Measurements from ENCODE around the gene STN1.

Gene STN1, protein sequence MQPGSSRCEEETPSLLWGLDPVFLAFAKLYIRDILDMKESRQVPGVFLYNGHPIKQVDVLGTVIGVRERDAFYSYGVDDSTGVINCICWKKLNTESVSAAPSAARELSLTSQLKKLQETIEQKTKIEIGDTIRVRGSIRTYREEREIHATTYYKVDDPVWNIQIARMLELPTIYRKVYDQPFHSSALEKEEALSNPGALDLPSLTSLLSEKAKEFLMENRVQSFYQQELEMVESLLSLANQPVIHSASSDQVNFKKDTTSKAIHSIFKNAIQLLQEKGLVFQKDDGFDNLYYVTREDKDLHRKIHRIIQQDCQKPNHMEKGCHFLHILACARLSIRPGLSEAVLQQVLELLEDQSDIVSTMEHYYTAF

DNA sequence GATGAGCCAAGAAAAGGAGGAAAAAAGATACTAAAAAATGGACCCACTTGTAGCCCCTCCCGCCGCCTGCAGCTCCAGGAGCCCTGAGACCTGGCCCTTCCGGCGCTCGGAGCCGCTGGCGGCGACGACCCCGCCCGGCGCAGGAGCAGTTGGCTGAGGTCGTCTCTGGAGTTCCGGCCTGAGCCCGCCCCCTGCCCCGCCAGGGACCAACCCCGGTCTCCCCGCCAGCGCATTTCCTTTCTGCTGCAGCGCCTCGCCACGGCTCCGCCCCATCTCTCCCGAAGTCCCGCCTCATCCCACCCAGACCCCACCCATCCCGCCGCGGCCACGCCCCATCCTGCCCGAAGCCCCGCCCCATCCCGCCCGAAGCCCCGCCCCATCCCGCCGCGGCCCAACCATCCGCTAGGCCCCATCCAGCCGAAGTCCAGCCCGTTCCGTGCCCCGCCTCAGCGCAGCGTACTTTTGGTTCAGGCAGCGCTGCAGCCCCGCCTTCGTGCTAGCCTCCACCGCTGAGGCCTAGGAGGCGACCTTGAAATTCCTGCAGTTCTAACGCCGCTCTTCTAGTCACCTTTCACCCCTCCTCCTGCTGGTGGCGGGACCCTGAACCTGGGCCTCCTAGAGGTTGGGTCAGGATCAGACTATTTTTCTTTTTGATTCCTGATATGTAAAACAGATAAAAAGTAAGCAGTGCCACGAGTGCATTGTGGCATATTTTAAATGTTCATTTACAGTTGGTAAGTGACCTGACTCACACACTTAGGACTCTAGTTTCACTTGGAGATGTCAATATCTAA, at the start of gene STN1:
TSS of gene STN1 (minus strand) at position 132 of the 794 bp plus-strand sequence. CDS start 590 bp downstream, outside the sequence.
- TF ChIP-seq, protein P1, sequence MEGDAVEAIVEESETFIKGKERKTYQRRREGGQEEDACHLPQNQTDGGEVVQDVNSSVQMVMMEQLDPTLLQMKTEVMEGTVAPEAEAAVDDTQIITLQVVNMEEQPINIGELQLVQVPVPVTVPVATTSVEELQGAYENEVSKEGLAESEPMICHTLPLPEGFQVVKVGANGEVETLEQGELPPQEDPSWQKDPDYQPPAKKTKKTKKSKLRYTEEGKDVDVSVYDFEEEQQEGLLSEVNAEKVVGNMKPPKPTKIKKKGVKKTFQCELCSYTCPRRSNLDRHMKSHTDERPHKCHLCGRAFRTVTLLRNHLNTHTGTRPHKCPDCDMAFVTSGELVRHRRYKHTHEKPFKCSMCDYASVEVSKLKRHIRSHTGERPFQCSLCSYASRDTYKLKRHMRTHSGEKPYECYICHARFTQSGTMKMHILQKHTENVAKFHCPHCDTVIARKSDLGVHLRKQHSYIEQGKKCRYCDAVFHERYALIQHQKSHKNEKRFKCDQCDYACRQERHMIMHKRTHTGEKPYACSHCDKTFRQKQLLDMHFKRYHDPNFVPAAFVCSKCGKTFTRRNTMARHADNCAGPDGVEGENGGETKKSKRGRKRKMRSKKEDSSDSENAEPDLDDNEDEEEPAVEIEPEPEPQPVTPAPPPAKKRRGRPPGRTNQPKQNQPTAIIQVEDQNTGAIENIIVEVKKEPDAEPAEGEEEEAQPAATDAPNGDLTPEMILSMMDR (IDR thresholded peaks at IDR 0.05) = no peak

DNA sequence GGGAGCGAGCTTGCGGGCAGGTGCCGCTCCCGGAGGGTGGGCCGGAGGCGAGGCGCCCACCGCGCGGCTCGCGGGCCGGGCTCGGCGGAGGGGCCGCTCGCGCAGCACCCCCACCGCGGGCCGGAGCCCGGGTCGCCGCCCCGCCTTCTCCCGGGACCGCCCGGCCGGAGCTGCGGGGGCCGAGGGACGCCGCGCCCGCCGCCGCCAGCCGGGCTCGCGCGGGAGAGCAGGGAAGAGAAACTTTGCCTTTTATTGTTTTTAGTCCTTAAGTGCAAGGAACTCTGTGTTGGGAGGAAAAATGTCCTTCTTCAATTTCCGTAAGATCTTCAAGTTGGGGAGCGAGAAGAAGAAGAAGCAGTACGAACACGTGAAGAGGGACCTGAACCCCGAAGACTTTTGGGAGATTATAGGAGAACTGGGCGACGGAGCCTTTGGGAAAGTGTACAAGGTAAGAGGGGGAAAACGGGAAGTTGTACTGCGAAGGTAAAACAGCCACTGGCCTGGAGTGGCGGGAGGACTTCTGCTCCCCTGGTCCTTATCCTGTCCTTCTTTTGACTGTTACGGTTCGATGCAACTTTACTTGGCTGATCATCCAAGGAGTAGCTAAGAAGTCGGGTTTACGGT, 49.6 kb upstream of the STN1 start:
- TF ChIP-seq, protein P1 (IDR thresholded peaks at IDR 0.05) = no peak

DNA sequence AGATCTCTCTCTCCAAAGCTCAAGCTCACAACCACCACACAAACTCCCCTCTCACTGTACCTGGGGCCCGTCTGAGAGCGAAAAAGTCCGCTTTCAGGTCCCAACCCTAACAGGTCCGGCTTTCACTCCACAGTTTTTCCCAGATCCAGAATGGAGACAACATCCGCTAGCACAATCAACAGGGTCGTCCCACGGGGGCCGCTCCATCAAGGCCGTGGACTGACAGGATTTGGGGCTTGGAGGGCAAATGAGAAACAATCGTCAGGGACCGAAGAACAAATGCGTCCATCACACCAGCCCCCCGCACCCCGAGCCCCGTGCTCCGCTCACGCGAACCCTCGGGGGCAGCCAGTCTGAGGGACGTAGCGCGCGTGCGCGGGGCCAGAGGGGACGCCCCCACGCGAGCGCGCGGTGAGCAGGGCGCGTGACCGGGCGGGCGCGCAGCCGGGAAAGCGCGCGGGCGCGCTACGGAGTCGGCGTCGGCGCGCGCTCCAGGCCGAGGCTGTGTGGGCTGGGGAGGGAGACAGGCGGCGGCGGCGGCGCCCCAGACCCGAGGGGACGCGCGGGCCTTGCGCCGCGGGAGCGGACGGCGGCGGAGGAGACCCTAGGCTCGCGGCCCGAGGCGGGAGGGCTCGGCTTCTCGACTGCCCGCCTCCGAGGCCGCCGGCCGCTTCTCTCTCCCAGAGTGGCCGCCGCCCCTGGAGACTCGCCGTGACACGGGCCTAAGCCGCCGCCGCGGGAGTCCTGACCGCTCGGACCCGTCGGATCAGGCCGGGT, 48.9 kb upstream of the STN1 start, which contains the start of gene SLK:
TSS of gene SLK (plus strand) at position 470 of the 777 bp plus-strand sequence. CDS start 606 bp downstream, outside the sequence.
- TF ChIP-seq, protein P1 (IDR thresholded peaks at IDR 0.05) = no peak

DNA sequence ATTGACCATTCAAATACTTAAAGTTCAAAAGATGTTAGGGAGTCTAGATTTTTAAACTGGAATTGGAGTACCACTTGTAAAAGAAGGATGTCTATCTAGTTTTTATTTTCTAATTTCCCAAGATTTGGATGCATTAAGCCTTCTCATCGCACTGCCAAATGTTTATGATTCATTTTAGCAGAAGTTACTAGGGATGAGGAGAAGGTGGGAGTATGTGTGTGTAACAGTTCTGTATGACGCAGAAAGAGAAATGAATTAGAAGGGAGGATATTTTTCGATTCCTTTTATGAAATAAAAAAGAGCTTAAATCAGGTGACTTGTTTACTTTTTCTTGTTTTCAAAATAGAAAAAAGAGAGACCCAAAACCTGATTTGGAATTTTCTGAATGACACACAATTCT, 42.1 kb upstream of the STN1 start:
- TF ChIP-seq, protein P1 (IDR thresholded peaks at IDR 0.05) = no peak

DNA sequence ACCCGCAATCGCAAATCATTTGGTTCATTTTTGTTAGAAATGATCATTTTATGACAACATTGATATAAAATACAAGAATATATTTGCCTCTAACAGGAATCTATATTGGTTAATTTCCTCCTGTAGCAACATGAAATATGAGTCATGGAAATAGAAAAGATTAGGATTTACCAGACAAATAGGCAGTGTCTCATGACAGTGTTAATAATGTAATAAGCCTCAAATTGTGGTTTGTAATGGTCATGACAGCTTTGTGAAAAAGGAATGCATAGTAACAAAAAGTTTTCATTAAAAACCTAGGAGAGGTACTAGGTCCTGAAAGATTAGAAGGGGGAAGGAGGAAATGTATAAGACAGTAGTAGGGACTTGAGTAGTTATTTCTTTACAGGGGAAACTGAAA, 41.0 kb upstream of the STN1 start:
- TF ChIP-seq, protein P1 (IDR thresholded peaks at IDR 0.05) = no peak

DNA sequence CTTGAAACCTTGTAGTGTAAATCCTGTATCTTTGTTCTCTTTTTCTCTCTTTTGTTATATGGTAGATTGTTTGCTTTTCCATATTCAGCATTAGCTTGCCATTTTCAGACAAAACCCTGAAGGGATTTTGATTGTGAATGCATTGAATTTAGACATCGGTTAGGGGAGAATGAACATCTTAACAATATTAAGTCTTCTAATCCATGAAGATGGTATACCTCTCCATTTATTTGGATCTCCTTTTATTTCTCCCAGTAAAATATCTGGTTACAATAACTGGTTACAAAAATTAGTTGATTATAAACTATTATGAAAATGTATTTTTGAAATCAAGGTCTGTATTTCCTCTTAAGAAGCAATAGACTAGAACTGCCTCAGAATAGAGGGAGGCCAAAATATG, 36.6 kb upstream of the STN1 start:
- TF ChIP-seq, protein P1 (IDR thresholded peaks at IDR 0.05) = no peak

DNA sequence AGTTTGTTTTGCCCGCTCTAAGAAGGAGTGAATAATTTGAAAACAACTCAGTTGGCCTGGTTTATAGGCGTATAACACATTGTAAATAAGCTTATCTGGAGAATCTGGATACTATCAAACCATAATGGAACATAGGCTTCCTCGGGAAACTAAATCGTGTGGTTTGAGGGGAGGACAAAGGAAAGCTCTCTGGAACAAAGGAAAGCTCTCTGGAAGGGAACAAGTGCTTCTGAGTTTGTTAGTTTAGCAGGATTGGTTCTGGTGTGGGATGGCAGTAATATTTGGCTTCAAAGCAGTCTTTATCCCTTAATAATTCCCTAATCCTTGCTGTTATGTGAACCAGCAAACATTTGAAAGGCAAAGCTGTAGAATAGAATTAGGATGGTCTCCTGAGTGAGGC, 34.0 kb upstream of the STN1 start:
- TF ChIP-seq, protein P1 (IDR thresholded peaks at IDR 0.05) = no peak

Measured in LNCAP (cell line).